SIG-M5 treated with dmso at 0.1 percent for 504 hours (cell line): ENCODE data around the gene CEP72.
"Not testable (repeated sequence)": the region's sequence is repeated elsewhere in the genome, so short reads cannot be mapped to it uniquely, and the experiment has no call there.

Experiments used
- DNase-seq: peaks from one replicate; lab custom pipeline; 2025; ENCODE audit not compliant: unreplicated experiment; lab: John Stamatoyannopoulos, UW

The CEP72 gene

DNA sequence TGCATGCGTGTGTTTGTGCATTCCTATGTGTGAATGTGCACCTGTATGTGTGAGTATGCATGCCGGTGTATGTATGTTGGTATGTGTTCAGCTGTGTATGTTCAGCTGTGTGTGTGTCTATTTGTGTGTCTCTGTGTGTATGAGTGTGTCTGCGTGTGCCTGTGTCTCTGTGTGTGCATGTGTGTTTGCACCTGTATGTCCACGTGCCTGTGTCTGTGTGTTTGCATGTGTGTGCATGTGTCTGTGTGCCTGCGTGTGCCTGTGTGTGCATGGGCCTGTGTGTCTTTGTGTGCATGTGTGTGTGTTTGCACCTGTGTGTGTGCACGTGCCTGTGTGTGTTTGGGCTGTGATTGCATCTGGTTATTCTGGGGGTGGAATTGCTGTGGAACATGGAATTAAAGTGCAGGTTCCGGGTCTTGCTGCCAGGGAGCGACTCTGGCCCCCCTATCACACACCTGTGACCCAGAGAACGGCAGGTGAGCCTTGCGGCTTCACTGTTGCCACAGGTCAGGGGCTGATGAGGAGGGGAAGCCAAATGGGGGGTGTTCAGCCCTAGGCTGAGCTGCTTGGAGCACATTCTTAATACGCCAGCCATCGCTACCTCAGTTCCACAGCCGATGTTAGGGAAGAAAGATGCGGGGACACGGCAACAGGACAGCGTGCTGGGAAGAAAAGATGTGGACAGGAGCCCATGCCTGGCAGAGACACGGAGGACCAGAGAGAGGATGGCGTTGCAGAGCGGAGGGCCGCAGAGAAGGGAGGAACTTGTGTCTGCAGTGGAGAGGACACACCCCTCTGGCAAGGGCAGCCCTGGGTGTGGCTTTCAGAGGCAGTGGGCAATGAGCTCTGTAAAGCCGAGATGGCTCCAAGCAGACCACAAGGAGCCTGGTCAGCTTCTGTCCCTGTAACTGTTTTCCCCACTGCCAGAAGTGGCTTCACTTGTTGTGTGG, 84.9 kb downstream of the CEP72 start:
- not testable (repeated sequence) for DNase-seq
